GM18909 (cell line): ENCODE measurements around the gene PXMP4.

Source experiments
- ATAC-seq: cut with Tn5 transposase; IDR thresholded peaks from one replicate; pipeline ENCODE4 v1.9.1; 2021; ENCODE audit warnings: mild to moderate bottlenecking; ENCODE audit not compliant: unreplicated experiment, poor library complexity

The PXMP4 gene

DNA sequence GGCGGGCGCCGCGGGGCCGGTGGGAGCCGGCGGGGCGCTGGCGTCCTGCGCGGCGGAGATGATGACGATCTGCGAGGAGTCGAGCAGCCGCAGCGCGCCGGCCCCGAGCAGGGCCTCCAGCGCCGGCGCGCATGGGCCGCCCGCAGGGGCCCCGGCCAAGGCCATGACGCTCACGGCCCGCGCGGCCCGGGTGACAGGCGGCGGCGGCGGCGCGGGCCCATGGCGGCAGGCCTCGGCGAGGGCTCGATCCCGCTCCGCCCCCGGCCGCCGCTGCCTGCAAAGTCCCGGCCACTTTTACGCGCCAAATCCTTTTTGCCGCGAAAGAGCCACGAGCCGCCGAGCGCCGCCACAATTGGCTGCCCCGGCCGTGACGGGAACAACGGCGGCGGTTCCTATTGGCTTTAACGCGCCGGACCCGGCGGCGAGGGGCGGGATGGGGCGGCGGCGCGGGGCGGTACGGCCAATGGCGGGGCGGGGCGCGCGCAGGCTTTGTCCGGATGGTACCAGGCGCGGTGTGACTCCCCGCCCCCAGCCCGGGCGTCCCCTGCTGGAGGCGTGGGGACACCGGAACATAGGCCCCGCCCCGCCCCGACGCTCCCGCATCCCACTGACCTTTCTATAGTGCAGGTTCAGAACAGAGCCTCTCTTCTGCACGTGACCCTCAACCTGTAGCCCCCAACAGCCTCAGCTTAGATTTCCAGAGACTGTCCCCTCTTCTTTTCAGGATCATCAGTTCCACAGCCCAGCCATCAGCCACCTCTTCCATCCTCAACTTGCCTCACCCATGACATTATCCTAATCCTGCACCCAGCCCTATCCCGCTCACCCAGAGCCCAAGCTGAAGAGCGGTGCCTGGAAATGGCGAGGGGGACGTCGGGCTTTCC lies 33.8 kb downstream of the PXMP4 start, which contains the start of gene E2F1:
TSS of gene E2F1 (minus strand) at position 286 of the 884 bp plus-strand sequence. CDS start at position 165, 121 bp downstream.
- peak; percentile 83 for ATAC-seq

- peak; percentile 39 for ATAC-seq
These were observed 34.6 kb downstream of the PXMP4 start for GRCh38 chr20:33685328-33686099.

GRCh38 chr20:33684533-33685327 lies 35.4 kb downstream of the PXMP4 start:
- no peak for ATAC-seq

DNA sequence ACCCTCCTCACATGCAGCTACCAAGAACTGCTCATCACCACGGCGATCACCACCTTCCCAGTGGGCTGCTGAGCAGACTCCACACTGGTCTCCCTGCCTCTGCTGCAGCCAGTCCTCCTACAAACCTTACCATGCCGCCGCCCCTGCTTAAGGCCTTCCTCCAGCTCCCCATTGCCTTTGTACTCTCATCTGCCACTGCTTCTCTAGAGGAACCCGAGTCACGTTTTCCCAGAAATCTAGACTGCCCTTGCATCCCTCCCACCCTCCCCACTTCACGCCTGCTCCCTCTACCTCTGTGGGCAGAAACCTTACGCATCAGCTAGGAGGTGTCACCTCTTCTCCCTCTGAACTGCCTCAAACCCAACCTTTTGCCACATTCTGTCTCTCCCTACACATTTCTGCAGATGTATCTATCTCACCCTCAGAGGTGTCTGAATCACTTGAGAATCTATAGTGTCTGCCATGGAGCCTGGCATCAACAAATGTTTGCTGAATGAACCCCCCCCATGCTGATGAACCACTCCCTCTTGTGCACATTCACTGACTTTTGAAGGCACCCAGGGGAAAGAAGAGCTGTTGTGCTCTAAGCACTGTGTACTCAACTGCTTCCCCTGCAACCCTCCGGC lies 38.3 kb downstream of the PXMP4 start:
- ATAC-seq = no peak

DNA sequence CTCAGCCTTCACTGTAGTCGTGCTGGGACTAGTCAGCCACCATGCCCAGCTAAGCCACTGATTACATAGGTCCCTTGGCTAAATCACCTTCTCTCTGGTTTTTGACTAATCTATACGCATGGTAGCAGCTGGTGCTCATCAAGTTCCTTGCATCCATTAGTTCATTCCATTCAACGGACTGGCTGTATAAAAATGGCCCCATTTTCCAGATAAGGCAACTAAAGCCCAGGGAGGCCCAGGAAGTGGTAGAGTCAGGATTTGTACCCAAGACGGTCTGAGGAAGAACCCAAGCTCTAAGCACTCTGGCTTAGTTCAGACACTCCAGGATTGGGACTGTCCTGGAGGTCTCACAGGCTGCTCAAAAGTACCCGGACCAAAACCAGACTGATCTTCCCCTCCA lies 38.8 kb downstream of the PXMP4 start:
- no peak for ATAC-seq

DNA sequence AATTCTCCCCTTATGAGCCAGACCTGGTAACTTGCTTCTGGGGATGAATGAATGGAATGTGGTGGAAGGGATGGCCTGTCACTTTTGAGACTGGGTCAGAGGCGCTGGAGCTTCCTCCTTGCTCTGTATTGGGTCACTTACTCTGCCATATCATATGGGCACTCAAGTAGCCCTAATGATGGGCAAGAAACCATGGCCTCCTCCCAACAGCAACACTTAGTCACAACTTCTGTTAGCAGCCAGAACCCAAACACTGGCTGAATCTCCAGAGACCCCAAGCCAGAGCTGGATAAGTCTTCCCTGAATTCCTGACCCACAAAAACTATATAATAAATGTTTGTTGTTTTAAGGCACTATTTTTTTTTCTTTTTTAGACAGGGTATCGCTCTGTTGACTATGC lies 39.4 kb downstream of the PXMP4 start:
- ATAC-seq = no peak

GRCh38 chr20:33679758-33680485 lies 40.2 kb downstream of the PXMP4 start:
- ATAC-seq = peak; percentile 70

DNA sequence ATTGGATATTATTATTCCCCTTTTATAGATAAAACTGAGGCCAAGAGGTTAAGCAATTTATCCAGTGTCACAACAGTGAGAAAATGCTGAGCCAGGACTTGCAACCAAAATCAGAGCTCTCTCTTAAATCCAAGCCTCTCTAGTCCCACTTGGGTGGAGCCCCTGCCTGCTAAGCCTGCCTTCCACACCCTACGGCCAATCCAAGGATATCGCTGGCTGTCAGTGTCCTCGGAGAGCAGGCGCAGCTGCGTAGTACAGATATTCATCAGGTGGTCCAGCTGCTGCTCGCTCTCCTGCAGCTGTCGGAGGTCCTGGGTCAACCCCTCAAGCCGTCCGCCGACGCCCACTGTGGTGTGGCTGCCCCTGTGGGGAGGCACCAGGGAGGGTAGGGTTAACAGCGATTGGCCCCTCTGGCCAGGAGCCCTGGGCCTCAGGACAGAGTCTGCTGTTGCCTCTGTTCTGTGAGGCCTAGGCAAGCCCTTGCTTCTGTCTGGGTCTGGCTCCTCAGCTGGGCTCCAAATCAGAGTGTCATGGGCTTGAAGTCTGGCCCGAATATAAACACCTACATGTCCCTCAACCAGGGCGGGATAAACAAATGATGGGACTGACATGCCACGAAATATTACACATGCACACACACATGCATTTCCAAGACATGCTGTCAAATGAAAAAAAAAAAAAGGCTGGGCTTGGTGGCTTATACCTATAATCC lies 42.0 kb downstream of the PXMP4 start:
- no peak for ATAC-seq

- no peak for ATAC-seq
These were observed 43.2 kb downstream of the PXMP4 start for GRCh38 chr20:33676652-33677645.

DNA sequence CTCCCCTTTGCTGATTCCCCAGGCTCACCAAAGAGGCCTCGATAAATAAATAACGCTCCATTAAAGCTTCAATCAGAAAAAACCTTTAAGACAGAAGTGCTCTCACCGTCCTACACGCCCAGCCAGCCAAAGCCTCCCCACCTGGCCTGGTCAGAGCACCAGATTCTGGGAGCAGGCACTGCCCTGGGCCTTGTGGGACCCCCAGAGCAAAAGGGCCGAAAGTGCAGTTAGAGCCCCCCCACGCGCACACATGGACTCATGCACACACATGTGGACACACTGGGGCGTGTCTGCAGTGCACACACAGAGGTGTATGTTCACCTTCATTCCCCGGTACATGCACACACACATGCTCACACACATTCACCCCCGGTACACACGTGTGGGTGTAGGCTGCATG lies 44.0 kb downstream of the PXMP4 start:
- ATAC-seq = no peak

- no peak for ATAC-seq
These were observed 44.8 kb downstream of the PXMP4 start for GRCh38 chr20:33675136-33675959.

DNA sequence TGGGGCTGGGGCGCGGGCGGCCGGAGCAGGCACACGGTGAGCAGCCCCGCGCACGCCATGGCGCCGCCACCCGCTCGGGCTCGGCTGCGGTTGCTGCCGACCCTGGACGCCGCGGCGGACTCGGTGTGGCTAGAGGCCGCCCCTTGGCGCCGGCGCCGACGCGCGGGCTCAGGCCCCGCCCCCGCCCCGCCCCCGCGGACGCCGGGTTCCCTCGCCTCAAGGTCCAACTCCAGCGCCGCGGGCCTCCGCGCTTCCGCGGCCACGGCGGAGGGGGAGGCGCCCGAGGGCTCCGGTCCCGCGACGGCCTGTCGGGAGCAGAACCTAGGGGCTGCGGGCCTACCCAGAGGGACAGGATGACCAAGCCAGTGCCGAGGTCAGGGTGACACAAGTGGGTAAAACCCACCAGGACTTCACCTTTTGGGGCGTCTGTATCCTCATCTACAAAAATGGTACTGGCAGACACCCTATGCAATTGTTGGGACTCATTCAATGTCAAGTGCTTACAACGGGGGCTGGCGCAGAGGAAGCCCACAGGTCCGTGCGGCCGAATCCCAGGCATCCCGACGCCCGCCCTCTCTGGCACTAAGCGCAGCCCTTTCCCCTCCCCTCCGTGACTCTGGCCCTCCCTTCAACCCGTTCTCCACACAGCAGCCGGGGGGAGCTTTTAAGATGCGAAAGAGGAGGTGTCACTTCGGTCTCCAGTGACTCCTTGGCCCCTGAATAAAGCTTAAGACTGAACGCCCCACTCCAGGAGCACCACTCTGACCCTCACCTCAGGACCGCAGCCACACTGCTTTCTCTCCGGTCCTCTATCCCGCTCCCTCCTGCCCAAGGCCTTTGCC lies 45.6 kb downstream of the PXMP4 start, which contains the start of gene NECAB3:
TSS of gene NECAB3 (minus strand) at position 135 of the 842 bp plus-strand sequence. CDS start at position 59, 76 bp downstream.
- ATAC-seq = peak; percentile 75

DNA sequence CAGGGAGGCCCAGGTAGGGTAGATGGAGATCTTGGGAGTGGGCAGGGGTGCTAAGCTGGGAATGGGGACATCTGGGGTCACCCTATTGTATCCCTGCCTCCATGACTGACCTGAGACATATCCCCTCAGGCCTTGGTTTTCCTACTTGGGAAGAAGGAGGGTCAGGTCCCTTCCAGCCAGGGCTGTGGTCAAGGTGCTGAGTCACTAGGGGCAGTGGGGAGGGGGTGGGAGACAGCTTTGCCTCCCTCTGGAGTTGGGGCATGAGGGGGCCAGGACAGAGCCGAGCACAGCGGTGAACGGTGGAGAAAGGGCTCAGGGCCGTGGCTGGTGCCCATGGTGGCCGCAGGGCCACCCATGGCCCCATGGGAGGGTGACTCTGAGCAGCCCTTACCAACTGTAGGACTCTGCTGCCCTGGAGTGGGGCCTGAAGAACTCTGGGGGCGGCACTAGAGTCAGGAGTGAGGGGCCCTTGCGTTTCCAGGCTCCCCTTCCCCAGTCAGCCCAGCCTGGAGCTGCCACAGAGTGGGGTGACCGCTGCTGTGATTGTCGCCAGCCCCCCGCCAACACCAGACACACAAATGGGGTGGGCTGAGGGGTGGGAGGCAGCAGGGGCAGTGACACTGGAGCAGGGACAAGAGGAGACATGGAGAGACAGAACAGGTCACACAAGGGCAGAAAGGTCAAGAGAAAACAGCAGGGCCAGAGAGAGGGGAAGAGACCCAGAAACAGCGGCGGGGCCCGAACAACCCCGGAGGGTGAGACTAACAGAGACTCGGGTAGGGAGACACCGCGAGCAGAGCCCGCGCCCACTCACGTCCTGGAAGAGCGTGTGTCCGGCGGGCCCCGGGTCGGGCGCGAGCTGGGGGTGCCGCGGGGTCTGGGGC lies 46.5 kb downstream of the PXMP4 start:
- peak; percentile 48 for ATAC-seq

DNA sequence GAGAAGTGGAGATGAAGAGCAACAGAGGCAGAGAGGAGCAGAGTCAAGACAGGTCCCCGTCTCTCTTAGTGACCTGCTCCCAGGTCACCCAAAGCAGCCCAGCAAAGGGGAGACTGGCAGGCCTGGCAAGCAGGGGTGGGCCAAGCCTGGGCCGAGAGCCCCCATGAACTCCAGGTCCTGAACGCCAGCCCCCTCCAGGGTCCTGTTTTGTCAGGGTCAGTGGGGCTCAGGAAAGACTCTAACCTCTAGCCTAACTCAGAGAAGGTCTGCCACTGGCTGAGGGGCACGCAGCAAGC lies 47.0 kb downstream of the PXMP4 start:
- no peak for ATAC-seq
